ENCODE results near the gene NOS2.

- TF ChIP-seq EZH2 (IDR thresholded peaks at IDR 0.05; ENCODE audit: borderline replicate concordance, insufficient read depth, low read length, poor library complexity, severe bottlenecking) (no peak), CTCF (IDR thresholded peaks at IDR 0.05; ENCODE audit: poor library complexity, severe bottlenecking) (no peak)
These were observed 18.8 kb upstream of the NOS2 start for GRCh38 chr17:27819145-27819544.

Measured in neural cell (in vitro differentiated cells).